ENCODE data around the gene CDH3. TPM values are rescaled to one million over a fixed set of nuclear protein-coding genes. Genes with fewer than 3 reads are reported as not detected.

CDH3 gene
- total RNA-seq, 4 donors from 2014 or later, result 1.2 to 15.9 (median 2.5) TPM

- H3K9me3 ChIP-seq, result peaks cover 0 to 18% (median 0%) of the 10 kb centered on the region in 4 donors
- 96 to 97% methylated on average over 4 of the region's 4 CpGs for WGBS, 2 donors
- no peak overlapping the region for H3K4me3 ChIP-seq
- no peaks in the 10 kb centered on the region for H3K36me3 ChIP-seq
- H3K27me3 ChIP-seq, result no peaks in the 10 kb centered on the region
- no peak overlapping the region for H3K27ac ChIP-seq
- DNase-seq (ENCODE audit: low spot score in 2 of 2), result no peak
- no peaks in the 10 kb centered on the region for H3K4me1 ChIP-seq
- TF ChIP-seq CTCF (IDR thresholded peaks at IDR 0.05), result no peak
These were observed 72.6 kb downstream of the CDH3 start for GRCh38 chr16:68717684-68718083.

- no peaks in the 10 kb centered on the region for H3K36me3 ChIP-seq
- WGBS, 2 donors, result 71 to 83% methylated on average over 9 of the region's 9 CpGs
- no peaks in the 10 kb centered on the region for H3K4me1 ChIP-seq
- H3K9me3 ChIP-seq, result peaks cover 0 to 18% (median 0%) of the 10 kb centered on the region in 4 donors
- no peak for TF ChIP-seq CTCF (IDR thresholded peaks at IDR 0.05)
- no peak for TF ChIP-seq POLR2A (IDR thresholded peaks at IDR 0.05)
- TF ChIP-seq EP300 (IDR thresholded peaks at IDR 0.05), result no peak
- H3K4me3 ChIP-seq, result no peak overlapping the region
- DNase-seq (ENCODE audit: low spot score in 2 of 2), result no peak
- H3K27ac ChIP-seq, result no peak overlapping the region
- H3K27me3 ChIP-seq, result no peaks in the 10 kb centered on the region
These were observed 73.5 kb downstream of the CDH3 start for GRCh38 chr16:68718590-68718989.

GRCh38 chr16:68719993-68720489 is 74.9 kb downstream of the CDH3 start:
- H3K27ac ChIP-seq, result no peak overlapping the region
- no peak for DNase-seq (ENCODE audit: low spot score in 2 of 2)
- no peaks in the 10 kb centered on the region for H3K27me3 ChIP-seq
- H3K4me3 ChIP-seq, result no peak overlapping the region
- H3K9me3 ChIP-seq, result peaks cover 0 to 18% (median 0%) of the 10 kb centered on the region in 4 donors
- TF ChIP-seq CTCF (IDR thresholded peaks at IDR 0.05) (no peak), EP300 (IDR thresholded peaks at IDR 0.05) (no peak), POLR2A (IDR thresholded peaks at IDR 0.05) (no peak)
- H3K36me3 ChIP-seq, result no peaks in the 10 kb centered on the region
- WGBS, 2 donors, result 82 to 83% methylated on average over 2 of the region's 2 CpGs
- no peaks in the 10 kb centered on the region for H3K4me1 ChIP-seq

GRCh38 chr16:68722119-68723024 is 77.3 kb downstream of the CDH3 start:
- Histone ChIP-seq H3K9me3 (peaks cover 0 to 15% (median 0%) of the 10 kb centered on the region in 4 donors), H3K27me3 (no peaks in the 10 kb centered on the region), H3K4me1 (no peaks in the 10 kb centered on the region), H3K4me3 (no peak overlapping the region), H3K27ac (no peak overlapping the region), H3K36me3 (no peaks in the 10 kb centered on the region)
- WGBS, 2 donors, result 70 to 71% methylated on average over 12 of the region's 12 CpGs
- DNase-seq (ENCODE audit: low spot score in 2 of 2), result no peak
- TF ChIP-seq CTCF (IDR thresholded peaks at IDR 0.05) (no peak), POLR2A (IDR thresholded peaks at IDR 0.05) (no peak), EP300 (IDR thresholded peaks at IDR 0.05) (no peak)

- 55 to 60% methylated on average over 3 of the region's 3 CpGs for WGBS, 2 donors
- H3K27me3 ChIP-seq, result no peaks in the 10 kb centered on the region
- H3K4me3 ChIP-seq, result no peak overlapping the region
- H3K36me3 ChIP-seq, result no peaks in the 10 kb centered on the region
- TF ChIP-seq EP300 (IDR thresholded peaks at IDR 0.05), result no peak
- TF ChIP-seq CTCF (IDR thresholded peaks at IDR 0.05), result no peak
- no peak for TF ChIP-seq POLR2A (IDR thresholded peaks at IDR 0.05)
- no peak overlapping the region for H3K27ac ChIP-seq
- no peaks in the 10 kb centered on the region for H3K9me3 ChIP-seq
- no peaks in the 10 kb centered on the region for H3K4me1 ChIP-seq
- DNase-seq (ENCODE audit: low spot score in 2 of 2), result no peak
These were observed 79.7 kb downstream of the CDH3 start for GRCh38 chr16:68724797-68725196.

All from tibial nerve (tissue), 4 donors.